ENCODE results near the gene CDKN2B. TPM values are rescaled to one million over a fixed set of nuclear protein-coding genes. Genes with fewer than 3 reads are reported as not detected.
"Not testable (repeated sequence)": the region's sequence is repeated elsewhere in the genome, so short reads cannot be mapped to it uniquely, and the experiment has no call there.

CDKN2B gene
- polyA plus RNA-seq, 3 donors, result 0.12 to 0.23 (median 0.19) TPM

DNA sequence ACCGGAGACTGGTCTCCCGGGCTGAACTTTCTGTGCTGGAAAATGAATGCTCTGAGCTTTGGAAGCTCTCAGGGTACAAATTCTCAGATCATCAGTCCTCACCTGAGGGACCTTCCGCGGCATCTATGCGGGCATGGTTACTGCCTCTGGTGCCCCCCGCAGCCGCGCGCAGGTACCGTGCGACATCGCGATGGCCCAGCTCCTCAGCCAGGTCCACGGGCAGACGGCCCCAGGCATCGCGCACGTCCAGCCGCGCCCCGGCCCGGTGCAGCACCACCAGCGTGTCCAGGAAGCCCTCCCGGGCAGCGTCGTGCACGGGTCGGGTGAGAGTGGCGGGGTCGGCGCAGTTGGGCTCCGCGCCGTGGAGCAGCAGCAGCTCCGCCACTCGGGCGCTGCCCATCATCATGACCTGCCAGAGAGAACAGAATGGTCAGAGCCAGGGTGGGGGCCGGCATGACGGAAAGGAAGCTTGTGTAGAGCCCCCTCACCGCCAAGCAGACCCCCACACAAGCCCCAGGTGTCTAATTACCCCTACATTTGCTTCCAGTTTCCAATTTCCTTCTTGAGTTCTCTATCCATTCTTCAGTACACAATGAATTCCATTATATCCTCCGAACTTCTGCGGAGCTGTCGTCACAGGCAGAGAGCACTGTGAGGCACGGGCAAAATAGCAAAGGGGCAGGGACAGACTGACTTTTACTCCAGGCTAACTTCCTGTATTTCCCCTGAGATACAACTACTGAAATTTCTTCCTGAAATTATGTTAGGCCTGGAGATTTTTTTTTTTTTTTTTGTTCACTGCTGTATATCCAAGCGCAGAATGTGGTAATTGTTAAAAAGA lies 38.1 kb downstream of the CDKN2B start:
- no peak for DNase-seq (ENCODE audit: low read depth in 3 of 3, low spot score in 2 of 3)

DNA sequence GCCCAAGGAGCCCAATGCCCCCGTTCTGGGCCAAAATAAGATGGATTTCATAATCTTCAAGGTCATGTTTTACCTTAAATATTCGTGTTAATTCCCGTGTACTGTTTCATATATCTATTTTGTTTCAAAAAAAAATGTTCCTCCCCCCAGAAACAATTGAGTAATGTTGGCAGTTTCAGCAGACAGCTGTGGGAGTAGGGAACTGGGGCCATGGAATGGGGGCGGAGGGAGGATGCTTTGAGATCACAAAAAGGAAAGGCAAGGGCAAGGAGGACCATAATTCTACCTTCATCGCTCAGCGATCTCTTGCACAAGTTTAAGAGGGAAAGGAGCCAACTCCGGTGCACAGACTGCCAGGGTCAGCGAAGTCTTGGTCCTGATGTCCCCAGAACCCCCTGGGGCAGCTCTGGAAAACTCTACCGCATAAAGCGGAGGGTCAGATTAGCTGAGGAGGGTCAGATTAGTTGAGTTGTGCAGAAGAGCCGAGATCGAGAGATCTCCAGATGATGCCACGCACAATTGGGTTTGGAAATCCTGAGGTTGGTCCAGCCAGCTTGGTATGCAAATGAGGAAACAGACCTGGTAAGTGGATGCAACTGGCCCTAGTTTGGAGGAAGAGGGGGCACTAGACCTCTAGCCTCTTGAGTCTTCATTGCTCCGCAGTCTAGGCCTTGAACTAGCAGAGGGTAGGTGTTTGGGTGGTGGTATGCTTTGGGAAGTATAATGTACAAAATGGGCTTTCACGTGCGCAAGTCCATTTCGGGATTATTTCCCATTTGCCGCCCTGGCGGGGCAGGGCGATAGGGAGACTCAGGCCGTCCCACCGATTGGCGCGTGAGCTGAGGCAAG lies 38.9 kb downstream of the CDKN2B start:
- DNase-seq (ENCODE audit: low read depth in 3 of 3, low spot score in 2 of 3), result no peak

DNA sequence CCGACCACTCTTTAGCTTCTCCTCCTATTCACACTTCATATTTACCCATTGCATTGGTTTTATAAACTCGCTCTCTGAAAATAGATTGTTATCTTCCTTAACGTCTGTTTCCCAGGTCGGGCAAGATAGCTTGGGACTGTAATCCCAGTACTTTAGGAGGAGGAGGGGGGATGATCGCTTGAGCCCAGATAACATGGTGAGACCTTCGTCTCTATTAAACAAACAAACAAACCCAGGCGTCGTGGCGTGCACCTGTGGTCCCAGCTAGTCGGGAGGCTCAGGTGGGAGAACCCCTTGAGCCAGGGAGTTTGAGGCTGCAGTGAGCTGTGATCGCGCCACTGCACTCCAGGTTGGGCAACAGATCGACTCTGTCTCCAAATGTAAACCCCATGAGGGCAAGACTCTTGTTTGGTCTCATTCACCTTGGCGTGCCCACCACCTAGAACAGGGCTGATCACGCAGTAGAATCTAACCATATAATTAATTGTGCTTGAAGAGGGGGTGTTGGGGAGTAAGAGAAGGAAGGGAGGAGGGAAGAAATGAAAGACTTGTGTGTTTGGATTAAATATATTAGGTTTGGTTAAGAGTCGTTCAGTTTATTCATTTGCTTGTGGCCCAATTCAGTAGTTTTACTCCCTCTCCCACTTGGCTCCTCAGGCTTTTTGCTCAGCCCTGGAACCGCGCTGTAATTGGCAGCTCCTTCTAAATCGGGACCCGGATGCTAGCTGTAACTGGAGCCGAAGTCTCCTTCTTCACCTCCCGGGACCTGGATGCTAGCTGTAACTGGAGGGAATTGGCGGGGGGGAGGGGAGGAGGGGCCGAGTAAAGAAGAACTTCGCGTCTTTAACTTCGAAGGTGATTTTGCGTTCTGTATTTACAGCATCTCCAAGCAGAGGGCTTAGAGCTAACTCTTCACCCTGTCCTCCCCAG lies 39.8 kb downstream of the CDKN2B start:
- no peak for DNase-seq (ENCODE audit: low read depth in 3 of 3, low spot score in 2 of 3)

DNA sequence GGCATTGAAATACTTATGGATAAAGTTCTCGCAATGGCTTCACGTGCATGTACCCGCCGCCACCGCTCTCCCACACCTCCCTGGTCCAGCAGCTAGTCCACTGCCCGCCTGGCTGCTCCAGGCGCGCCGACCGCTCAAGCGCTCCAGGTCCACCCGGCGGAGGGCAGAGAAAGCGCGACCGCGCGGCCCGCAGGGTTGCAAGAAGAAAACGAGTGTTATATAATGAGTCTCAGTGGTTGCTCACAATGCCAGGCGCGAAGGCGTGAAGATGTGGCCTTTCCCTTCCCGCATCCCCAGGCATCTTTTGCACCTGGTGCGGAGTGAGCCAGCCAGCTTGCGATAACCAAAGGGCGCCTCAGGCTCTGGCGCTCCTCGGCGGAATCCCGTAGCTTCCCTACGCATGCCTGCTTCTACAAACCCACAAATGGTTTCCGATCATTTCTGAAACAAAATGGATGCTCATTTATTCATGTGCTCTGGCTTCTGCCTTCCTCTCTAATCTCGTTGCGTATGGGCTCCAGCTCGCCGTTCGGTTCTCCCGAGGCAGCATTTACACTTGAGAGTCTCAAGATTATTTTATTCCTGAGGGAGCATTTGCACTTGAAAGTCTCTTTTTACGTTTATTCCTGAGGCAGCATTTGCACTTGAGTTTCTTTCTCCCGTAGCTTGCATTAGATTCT lies 40.6 kb downstream of the CDKN2B start:
- no peak for DNase-seq (ENCODE audit: low read depth in 3 of 3, low spot score in 2 of 3)

DNA sequence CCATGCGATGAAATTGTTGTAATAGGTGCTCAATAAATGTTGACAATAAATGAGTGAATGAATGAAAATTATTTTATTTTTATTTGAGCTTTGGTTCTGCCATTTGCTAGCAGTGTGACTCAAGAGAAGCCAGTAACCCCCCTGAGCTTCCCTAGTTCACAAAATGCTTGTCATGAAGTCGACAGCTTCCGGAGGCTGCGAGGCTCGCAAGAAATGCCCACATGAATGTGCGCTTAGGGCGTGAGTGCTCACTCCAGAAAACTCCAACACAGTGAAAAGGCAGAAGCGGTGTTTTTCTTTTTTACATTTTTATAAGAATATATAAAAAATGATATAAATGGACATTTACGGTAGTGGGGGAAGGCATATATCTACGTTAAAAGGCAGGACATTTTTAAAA lies 41.4 kb downstream of the CDKN2B start:
- DNase-seq (ENCODE audit: low read depth in 3 of 3, low spot score in 2 of 3), result no peak

DNA sequence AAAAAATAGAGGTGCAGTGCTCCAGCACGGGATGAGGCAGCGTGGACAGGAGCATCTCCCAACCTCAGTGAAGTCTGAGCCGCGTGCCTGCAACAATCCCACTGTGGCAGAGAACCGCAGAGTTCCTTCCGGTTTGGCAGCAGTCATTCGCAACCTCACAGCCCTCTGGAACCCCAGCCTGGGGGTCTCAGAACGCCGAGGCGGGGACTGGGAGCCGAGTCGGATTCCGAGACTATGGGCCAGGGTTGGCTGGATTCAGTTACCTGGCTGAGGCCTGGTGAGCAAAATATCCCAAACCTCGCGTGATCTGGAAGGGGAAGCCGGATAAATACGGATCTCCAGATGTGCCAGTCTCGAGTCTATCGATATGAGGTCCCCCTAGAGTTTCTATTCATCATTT lies 41.9 kb downstream of the CDKN2B start:
- no peak for DNase-seq (ENCODE audit: low read depth in 3 of 3, low spot score in 2 of 3)

DNA sequence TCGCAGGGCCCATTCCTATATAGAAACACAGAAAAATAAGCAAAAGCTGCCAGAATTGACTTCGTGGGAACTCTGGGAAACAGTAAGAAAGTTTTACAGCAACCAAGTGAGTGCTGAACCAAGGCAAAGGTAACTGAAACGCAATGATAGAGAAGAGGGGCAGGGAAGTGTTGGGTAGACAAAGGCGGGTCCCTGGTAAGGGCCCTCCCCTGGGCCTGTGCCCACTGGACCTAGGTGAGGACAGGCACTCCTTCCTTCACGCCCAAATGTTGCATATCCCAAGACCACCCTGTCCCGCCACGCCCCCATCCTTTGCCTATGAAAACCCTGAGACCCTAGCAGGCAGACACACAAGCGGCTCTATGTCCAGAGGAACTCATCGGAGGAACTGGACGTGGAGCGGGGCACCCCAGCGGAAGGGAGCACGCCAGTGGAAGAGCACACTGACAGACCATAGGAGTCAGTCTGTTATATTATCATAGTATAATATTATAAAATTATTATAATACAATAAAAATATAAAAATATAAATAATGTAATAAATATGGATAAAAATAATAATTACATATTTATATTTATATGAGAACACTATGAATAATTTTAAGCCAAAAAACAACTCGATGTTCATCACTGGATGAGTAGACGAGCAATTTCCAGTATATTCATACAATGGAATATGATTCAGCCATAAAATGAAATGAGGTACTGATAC lies 42.8 kb downstream of the CDKN2B start:
- no peak for DNase-seq (ENCODE audit: low read depth in 3 of 3, low spot score in 2 of 3)

DNA sequence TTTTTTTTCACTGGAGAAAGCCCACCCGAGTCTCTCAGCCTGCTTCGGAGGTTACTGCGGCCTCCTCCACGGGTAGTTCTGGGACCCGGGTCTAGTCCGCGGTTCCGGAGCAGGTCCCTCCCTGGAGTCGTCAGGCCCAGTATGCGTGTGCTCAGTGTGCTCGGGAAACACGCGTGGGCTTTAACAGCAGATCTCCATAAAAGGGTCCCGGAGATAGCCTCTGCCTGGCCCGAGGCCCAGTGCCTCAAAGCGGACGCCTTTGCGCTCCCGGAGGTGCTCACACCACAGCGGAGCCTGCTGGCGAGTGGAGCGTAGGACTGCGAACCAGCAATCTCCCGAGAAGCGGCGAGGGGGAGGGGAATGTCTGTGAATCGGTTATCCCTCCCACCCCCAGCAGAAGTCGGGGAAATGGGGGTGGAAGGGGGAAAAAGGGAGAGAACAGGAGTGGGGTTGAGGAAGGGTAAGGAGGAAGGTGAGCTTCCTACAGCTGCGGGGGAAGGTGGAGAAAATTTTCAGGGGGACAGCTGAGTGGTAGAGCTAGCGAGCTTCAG lies 43.6 kb downstream of the CDKN2B start:
- DNase-seq (ENCODE audit: low read depth in 3 of 3, low spot score in 2 of 3), result no peak

DNA sequence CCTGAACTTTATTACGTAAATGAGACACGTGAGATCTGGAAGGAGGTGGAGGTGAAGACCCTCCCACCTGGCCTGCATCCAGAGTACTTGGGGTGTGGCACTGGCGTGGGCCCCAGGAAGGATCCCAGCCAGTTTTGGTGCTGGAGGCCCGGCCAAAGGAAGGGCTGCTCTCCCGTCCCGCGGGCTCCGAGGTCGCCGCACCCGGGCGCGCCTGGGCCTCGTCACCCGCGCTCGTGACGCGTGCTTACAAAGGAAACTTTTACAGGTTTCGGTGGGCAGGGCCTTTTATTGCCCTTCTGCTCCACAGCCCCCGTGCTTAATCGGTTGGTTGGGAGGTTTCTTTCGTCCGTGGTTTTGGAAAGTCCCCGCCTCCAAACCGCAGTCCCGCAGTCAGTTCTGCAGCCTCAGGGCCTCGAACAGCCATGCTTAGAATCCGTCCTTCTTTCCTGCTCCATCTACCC lies 44.1 kb downstream of the CDKN2B start:
- no peak for DNase-seq (ENCODE audit: low read depth in 3 of 3, low spot score in 2 of 3)

DNA sequence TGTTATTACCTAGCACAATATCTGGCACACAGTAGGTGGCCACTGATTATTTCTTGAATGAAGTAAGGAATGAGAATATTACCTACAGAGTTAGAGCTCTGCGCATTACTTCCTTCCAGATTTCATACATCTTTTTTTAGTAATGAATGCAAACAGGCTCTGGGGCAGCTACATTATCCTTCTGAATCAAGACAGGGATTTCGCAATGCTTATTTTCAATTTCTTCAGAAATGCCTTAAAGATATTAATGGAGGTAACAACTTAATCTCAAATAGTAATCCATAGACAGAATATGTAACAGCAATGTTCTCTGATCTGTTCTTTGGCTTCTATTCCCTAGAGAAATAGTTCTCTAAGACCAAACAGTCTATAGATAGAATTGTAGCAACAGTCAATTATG lies 47.5 kb downstream of the CDKN2B start:
- no peak for DNase-seq (ENCODE audit: low read depth in 3 of 3, low spot score in 2 of 3)

DNA sequence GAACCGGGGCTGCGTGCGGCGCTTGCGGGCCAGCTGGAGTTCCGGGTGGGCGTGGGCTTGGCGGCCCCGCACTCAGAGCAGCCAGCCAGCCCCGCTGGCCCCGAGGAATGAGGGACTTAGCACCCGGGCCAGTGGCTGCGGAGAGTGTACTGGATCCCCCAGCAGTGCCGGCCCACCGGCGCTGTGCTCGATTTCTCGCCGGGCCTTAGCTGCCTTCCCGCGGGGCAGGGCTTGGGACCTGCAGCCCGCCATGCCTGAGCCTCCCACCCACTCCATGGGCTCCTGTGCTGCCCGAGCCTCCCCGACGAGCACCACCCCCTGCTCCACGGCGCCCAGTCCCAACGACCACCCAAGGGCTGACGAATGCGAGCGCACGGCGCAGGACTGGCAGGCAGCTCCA lies 49.8 kb downstream of the CDKN2B start:
- DNase-seq (ENCODE audit: low read depth in 3 of 3, low spot score in 2 of 3), result not testable (repeated sequence)

DNA sequence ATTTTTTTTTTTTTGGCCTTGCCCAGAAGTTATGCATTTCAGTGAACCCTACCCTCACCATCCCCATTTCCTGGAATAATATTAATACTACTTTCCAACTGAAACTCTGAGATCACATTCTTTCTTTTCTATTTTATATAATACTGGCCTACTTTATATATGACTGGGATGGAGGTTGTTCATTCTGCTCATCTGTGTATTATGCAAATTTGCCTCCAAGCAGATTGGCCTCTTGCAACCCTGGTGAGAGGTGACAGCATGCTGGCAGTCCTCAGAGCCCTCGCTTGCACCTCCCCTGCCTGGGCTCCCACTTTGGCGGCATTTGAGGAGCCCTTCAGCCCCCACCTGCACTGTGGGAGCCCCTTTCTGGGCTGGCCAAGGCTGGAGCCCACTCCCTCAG lies 50.3 kb downstream of the CDKN2B start:
- DNase-seq (ENCODE audit: low read depth in 3 of 3, low spot score in 2 of 3), result no peak

Other genes starting within 250 kb of the CDKN2B start
- gene MTAP, start 206.7 kb downstream of the CDKN2B start, polyA plus RNA-seq (ENCODE audit: insufficient read length in 3 of 3), result 10 to 100 TPM; 38.6 to 44.2 (median 42.7) TPM
- gene CDKN2A, start 14.9 kb downstream of the CDKN2B start, polyA plus RNA-seq (ENCODE audit: insufficient read length in 3 of 3), result not detected
- gene CDKN2B-AS1, start 14.5 kb downstream of the CDKN2B start, polyA plus RNA-seq (ENCODE audit: insufficient read length in 3 of 3), result under 1 TPM in 2 of 3 donors, not detected in 1; 0.10 to 0.14 TPM